Mesodermal cell (in vitro differentiated cells): ENCODE results near the gene SEC16A. TPM values are rescaled to one million over a fixed set of nuclear protein-coding genes. Genes with fewer than 3 reads are reported as not detected.
A peak's percentile ranks its signal among the peaks of the same experiment; 100 is the strongest.

Experiments used
- H3K27ac ChIP-seq: 2 replicates; pipeline ENCODE4 v1.7.0; 2013; ENCODE audit warnings: mild to moderate bottlenecking, low read depth, low read length, moderate library complexity; ENCODE audit not compliant: severe bottlenecking
- H3K36me3 ChIP-seq: 2 replicates; pipeline ENCODE4 v1.7.1; 2013; ENCODE audit warnings: mild to moderate bottlenecking, low read length, moderate library complexity; ENCODE audit not compliant: control insufficient read depth, insufficient read depth
- H3K4me1 ChIP-seq: one replicate; pipeline ENCODE4 v1.7.1; 2013; ENCODE audit warnings: mild to moderate bottlenecking, low read length; ENCODE audit not compliant: insufficient read depth, control insufficient read depth, poor library complexity, severe bottlenecking
- H3K4me3 ChIP-seq: 2 replicates; pipeline ENCODE4 v1.7.0; 2013; ENCODE audit warnings: low read length, control low read depth, mild to moderate bottlenecking; ENCODE audit not compliant: insufficient read depth, poor library complexity, severe bottlenecking; ENCODE audit errors: extremely low read depth
- H3K9me3 ChIP-seq: 2 replicates; pipeline ENCODE4 v1.7.1; 2013; ENCODE audit warnings: mild to moderate bottlenecking, low read length, moderate library complexity; ENCODE audit not compliant: control insufficient read depth
- WGBS, 2 experiments: methylation state at CpG; one replicate each; pipeline ENCODE4 v1.1.5; 2013; ENCODE audit warnings: missing lambda C conversion rate in 2 of 2; ENCODE audit not compliant: insufficient coverage in 2 of 2; 5-methylcytosine and 5-hydroxymethylcytosine counted together
- polyA plus RNA-seq, 2 experiments: library from polyadenylated mRNA; stranded (reverse); fragments of 50-300 nt; gene quantifications; one replicate each; pipeline ENCODE4 v1.2.3, GENCODE V29; 2013

The SEC16A gene, protein sequence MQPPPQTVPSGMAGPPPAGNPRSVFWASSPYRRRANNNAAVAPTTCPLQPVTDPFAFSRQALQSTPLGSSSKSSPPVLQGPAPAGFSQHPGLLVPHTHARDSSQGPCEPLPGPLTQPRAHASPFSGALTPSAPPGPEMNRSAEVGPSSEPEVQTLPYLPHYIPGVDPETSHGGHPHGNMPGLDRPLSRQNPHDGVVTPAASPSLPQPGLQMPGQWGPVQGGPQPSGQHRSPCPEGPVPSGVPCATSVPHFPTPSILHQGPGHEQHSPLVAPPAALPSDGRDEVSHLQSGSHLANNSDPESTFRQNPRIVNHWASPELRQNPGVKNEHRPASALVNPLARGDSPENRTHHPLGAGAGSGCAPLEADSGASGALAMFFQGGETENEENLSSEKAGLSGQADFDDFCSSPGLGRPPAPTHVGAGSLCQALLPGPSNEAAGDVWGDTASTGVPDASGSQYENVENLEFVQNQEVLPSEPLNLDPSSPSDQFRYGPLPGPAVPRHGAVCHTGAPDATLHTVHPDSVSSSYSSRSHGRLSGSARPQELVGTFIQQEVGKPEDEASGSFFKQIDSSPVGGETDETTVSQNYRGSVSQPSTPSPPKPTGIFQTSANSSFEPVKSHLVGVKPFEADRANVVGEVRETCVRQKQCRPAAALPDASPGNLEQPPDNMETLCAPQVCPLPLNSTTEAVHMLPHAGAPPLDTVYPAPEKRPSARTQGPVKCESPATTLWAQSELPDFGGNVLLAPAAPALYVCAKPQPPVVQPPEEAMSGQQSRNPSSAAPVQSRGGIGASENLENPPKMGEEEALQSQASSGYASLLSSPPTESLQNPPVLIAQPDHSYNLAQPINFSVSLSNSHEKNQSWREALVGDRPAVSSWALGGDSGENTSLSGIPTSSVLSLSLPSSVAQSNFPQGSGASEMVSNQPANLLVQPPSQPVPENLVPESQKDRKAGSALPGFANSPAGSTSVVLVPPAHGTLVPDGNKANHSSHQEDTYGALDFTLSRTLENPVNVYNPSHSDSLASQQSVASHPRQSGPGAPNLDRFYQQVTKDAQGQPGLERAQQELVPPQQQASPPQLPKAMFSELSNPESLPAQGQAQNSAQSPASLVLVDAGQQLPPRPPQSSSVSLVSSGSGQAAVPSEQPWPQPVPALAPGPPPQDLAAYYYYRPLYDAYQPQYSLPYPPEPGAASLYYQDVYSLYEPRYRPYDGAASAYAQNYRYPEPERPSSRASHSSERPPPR (N-terminal part only)
- polyA plus RNA-seq (2013, experiment 1 of 2), result 55.1 TPM
- 44.5 TPM for polyA plus RNA-seq (2013, experiment 2 of 2)

DNA sequence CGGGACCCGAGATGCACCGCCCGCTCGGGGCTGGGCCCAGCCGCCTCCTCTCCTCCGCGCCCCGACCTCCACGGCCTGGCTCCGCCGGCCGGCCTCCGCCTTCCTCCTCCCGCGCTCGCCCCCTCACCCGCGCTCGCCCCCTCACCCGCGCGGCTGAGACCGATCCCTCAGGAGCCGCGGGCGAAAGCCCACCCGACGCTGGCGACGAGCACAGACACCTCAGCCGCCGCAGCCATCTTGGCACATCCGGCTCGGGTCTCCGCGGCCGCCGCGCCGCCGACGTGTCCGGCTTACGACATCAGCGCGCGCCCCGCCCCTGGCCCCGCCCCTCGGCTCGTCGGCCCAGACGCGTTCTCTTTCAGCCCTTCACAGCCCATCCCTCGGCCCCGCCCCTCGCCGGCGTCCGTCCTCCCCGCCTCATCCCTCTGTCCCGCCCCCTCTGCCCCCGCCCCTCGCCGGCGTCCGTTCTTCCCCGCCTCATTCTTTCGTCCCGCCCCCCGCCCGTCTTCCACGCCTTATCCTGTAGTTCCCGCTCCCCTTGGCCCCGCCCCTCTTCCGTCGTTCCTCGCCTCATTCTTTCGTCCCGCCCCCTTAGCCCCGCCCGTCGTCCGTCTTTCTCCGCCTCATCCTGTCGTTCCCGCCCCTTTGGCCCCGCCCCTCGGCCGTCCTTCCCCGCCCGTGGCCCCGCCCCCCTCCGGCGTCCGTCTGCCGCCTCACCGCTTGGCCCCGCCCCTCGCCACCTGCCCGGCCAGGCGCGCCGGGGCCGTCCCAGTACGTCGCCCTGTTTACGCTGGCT lies at the start of gene SEC16A:
SEC16A (minus strand) TSS at position 248 of the 796 bp plus-strand sequence. CDS start 5,425 bp downstream, outside the sequence.
- 0% methylated on average over 43 to 49 of the region's 109 CpGs for WGBS, 2 experiments
- H3K36me3 ChIP-seq, result peaks cover 28% of the 10 kb centered on the region
- H3K9me3 ChIP-seq, result no peaks in the 10 kb centered on the region
- H3K27ac ChIP-seq, result peak within 1 kb of the TSS; percentile 100
- H3K4me1 ChIP-seq, result peaks cover 5% of the 10 kb centered on the region
- H3K4me3 ChIP-seq, result peak within 1 kb of the TSS; percentile 91

DNA sequence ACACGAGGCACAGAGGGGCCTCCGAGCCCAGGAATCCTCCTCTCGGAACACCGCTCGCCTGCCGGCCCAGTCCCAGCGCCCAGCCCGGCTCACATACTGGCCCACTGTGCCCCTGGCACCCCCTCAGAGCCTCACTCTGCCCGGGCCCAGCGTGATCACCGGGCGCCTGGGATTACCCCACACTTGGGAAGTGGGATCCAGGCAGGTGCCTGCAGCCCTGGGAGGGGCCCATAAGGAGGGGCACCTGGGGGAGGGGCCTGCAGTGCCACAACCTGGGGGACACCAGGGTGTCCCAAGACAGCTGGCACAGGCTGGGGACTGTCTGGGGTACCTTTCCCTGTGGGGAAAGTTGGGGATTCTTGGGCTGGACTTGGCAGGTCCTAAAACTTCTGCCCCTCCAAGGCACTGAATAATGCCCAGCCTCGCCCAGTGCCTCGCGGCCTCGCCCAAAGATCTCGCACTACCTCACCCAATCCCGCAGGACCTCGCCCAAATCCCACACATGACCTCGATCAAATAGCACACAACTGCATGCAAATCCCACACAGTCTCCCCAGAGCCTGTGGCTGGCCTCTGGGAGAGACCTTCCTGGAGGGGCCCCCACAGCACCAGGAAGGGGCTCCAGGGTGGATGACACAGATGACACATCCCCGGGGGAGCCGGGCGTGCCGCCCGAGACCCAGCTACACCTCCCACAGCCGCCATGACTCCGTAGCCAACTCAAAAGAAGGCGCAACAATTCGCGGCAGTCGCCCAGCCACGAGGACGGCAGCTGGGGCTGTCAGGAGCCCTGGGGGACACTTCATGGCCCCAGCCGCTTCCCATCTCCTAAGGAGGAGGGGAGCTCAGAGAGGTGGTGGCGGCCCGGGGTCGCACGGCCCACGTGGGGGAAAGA lies 49.3 kb upstream of the SEC16A start:
- H3K9me3 ChIP-seq, result no peaks in the 10 kb centered on the region
- peaks cover 25% of the 10 kb centered on the region for H3K36me3 ChIP-seq
- H3K4me1 ChIP-seq, result peaks cover 10% of the 10 kb centered on the region
- H3K27ac ChIP-seq, result no peak overlapping the region
- 92 to 93% methylated on average over 29 to 32 of the region's 39 CpGs for WGBS, 2 experiments
- no peak overlapping the region for H3K4me3 ChIP-seq

DNA sequence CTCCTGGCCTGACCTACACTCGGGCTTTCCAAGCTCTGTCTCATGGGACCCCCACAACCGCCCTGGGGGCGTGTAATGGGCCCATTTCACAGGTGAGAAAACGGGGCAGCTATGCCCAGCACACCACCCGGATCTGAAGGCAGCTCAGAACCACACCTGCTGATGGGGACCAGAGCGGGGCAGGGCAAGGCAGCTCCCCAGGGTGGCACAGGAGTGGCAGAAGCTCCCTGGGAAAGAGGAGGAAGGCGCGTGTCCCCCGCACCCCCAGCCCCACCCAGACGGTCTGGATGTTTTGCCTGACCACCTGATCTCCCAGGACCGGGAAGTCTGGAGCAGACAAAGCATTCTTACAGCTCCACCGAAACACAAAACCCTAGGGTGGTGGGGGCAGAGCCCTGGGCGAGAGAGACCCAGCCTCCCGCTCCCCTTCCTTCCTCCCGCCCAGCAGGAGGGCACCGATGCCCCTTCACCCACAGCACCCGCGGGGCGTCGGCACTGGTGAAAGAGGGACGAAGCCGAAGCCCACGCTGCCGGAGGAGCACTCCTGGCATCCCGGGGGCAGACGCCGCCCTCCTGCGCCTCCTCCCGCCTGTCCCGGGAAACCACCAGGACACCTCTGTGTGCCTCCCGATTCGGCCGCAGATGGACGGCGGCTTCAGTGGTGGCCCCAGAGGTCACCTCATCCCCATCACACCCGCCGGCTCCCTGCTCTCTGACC lies 48.5 kb upstream of the SEC16A start:
- peaks cover 21% of the 10 kb centered on the region for H3K36me3 ChIP-seq
- no peaks in the 10 kb centered on the region for H3K9me3 ChIP-seq
- 91 to 93% methylated on average over 25 to 33 of the region's 37 CpGs for WGBS, 2 experiments
- peaks cover 10% of the 10 kb centered on the region for H3K4me1 ChIP-seq
- H3K4me3 ChIP-seq, result no peak overlapping the region
- no peak overlapping the region for H3K27ac ChIP-seq

DNA sequence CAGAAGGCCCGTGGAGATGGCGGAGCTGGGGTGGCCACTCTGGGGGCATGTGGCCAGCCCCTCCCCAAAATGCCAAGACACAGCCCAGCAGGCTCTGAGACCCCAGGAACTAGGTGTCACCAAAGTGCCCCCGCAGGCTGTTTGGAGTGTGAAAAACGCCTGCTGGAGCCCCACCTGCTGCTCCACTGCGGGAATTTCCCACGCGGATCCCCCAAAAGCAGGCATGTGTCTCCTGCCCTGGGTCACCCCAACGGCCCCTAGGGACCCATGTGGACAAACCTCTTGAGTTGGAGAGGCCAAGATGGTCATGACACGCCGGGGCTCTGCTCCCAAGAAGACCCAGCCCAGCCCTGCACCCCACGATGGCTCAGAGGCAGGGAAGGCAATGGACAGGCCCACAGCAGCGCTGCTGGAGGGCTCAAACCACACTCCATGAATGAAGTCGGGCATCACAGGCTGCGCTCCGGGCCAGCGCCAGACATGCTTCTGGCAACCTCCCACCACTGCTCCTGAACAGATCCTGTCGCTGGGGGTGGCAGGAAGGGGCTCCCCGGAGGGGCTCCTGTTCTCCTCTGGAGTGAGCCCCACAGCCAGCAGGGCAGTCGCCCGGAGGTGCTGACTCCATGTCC lies 47.7 kb upstream of the SEC16A start:
- 84% methylated on average over 12 to 19 of the region's 20 CpGs for WGBS, 2 experiments
- H3K4me1 ChIP-seq, result peaks cover 10% of the 10 kb centered on the region
- peaks cover 18% of the 10 kb centered on the region for H3K36me3 ChIP-seq
- H3K27ac ChIP-seq, result peak overlapping the region; percentile 13
- no peaks in the 10 kb centered on the region for H3K9me3 ChIP-seq
- H3K4me3 ChIP-seq, result no peak overlapping the region

DNA sequence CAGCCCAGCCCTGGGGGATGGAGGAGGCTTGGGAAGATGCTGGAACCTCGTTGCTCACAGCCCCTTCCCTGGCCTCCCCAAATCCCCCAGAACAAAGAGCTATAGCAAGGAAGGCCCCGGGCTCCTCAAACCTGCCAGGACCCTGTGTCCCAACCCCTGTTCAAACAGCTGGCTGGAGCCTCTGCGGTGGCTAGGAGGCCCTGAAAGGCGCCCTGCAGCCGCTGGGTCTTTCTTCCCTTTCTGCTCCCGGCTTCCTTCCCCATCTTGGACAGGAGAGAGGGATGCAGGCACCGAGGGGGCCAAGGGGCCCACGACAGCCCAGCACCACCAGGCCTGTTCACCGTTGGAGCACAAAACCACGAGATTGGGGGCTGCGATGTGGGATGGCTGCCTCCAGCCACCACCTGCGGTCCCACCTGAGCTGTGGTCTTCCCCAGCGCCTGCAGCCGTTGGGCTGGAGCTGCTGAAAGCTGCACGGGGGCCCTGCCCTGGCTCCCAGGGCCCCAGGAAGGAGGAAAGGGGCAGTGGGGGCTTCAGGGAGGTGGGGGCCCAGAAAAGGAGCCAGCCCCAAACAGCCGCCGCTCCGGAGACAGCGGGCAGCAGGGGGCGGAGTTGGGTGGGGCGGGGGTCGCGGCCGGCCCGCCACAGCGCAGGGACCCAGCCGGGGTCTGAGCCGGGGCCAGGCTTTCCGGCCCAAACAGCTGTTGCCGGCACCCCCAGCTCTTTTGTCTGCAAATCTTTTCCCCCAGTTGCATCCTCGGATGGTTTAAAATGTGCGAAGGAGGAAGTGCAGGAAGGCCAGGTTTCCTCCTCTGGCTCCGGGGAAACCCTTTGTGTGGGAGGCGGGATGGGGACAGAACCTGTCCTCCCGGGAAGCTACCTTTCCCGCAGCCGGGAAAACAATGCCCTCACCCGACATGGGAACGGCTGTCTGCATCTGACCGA lies 46.9 kb upstream of the SEC16A start:
- Histone ChIP-seq H3K36me3 (peaks cover 18% of the 10 kb centered on the region), H3K9me3 (no peaks in the 10 kb centered on the region), H3K27ac (peak overlapping the region; percentile 13), H3K4me3 (no peak overlapping the region), H3K4me1 (peaks cover 7% of the 10 kb centered on the region)
- 60 to 71% methylated on average over 37 of the region's 40 CpGs for WGBS, 2 experiments

DNA sequence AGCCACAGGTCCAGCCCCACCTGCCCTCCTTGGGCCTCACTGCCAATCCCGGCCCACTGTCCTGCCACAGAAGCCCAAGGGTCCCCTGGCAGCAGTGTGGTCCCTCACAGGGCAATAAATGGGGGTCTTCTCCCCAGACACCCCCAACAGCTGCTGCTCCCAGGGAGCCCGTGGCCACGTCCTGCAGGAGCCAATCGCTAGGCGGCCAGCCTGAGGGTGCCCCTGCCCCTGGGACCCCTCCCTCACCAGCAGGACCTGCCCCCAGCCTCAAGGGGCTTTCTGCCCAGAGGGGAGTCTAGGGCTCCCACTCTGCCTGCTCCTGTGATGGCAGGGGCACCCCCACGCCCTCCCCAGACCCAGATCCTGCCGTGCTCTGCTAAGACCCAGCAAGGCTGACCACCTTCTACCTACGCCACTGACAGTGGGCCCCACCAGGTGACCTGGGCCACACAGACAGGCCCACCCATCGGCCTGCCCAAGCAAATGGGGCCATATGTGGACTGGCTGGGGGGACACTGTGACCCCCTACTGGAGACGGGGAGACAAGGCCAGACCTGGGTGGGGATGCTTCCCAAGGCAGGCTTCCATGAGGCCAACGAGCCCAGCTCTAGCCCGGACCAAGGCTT lies 46.0 kb upstream of the SEC16A start:
- WGBS, 2 experiments, result 96 to 99% methylated on average over 8 to 12 of the region's 12 CpGs
- no peak overlapping the region for H3K4me3 ChIP-seq
- no peaks in the 10 kb centered on the region for H3K9me3 ChIP-seq
- H3K4me1 ChIP-seq, result peaks cover 7% of the 10 kb centered on the region
- H3K36me3 ChIP-seq, result peaks cover 17% of the 10 kb centered on the region
- H3K27ac ChIP-seq, result no peak overlapping the region

DNA sequence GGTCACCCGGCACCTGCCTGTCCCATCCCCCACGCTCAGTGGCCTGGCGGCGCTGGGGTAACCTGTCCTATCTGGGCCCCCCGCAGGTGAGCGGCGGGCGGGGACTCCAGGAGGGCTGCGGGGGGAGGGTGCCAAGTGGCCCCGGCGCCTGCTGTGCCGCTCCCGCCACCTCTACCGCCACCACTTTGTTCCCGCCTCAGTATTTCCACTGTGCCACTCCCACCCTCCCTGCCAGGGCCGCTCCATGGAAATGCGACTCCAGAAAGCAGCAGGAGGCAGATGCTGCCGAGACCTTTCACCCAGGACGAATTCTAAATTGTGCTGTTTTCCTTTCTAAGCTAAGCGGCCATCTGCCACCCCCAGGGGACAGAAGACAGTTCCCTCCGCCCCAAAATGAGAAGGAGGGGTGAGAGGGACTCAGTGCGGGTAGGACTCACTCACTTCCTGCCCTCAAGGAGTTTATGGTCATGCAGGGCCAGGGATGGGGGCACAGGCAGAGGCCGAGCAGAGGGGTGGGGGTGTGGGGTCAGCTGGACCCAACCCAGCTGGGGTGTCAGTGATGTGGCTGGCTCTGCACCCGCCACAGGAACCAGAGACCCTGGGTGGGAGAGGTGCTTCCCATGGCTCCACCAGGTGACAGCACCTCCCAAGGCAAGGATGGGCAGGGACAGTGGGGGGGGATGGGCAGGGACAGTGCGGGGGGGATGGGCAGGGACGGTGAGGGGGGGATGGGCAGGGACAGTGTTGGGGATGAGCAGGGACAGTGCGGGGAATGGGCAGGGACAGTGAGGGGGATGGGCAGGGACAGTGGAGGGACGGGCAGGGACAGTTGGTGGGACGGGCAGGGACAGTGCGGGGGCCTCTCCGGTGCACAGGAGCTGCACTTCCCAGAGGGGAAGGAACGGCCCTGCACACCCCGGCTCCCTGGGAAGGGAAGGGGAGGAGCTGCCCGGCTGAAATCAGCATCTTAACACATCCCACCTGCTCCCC lies 45.2 kb upstream of the SEC16A start:
- Histone ChIP-seq H3K9me3 (no peaks in the 10 kb centered on the region), H3K4me3 (no peak overlapping the region), H3K36me3 (peaks cover 24% of the 10 kb centered on the region), H3K27ac (no peak overlapping the region), H3K4me1 (peaks cover 7% of the 10 kb centered on the region)
- 91 to 92% methylated on average over 22 to 27 of the region's 34 CpGs for WGBS, 2 experiments
